ENCODE measurements around the gene CEACAM21. TPM values are rescaled to one million over a fixed set of nuclear protein-coding genes. Genes with fewer than 3 reads are reported as not detected.
"Not testable (repeated sequence)": the region's sequence is repeated elsewhere in the genome, so short reads cannot be mapped to it uniquely, and the experiment has no call there.

The CEACAM21 gene
- total RNA-seq, 1 donor from 2014 or later = 49.9 TPM

GRCh38 chr19:41582577-41583182, 6.7 kb downstream of the CEACAM21 start:
- intact Hi-C loops (cut with micrococcal nuclease) = not testable (repeated sequence)

- intact Hi-C loops (cut with micrococcal nuclease) = no loop called here
Observed at GRCh38 chr19:41584260-41584810, 8.4 kb downstream of the CEACAM21 start.

DNA sequence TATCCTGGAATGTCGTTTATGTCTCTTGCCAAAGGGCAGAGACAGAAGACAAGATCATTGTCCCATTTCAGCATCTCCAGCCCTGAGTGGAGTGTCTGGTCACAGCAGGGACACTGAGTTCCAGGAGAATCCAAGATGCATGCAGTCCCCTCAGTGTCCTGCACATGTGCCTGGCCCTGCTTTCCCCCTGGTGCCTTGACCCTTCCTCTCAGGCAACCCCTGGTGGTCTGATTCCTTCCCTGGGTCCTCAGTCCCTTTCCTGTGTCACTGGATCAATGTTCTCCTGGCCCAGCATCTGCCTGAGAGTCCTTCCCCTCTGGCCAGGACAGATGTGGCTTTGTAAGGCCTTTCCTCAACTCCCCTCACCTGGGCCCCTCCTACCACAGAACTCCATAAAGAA, 9.0 kb downstream of the CEACAM21 start:
- intact Hi-C loops (cut with micrococcal nuclease) = no loop called here

- intact Hi-C loops (cut with micrococcal nuclease) = no loop called here
Observed at GRCh38 chr19:41586064-41586463, 10.1 kb downstream of the CEACAM21 start.

DNA sequence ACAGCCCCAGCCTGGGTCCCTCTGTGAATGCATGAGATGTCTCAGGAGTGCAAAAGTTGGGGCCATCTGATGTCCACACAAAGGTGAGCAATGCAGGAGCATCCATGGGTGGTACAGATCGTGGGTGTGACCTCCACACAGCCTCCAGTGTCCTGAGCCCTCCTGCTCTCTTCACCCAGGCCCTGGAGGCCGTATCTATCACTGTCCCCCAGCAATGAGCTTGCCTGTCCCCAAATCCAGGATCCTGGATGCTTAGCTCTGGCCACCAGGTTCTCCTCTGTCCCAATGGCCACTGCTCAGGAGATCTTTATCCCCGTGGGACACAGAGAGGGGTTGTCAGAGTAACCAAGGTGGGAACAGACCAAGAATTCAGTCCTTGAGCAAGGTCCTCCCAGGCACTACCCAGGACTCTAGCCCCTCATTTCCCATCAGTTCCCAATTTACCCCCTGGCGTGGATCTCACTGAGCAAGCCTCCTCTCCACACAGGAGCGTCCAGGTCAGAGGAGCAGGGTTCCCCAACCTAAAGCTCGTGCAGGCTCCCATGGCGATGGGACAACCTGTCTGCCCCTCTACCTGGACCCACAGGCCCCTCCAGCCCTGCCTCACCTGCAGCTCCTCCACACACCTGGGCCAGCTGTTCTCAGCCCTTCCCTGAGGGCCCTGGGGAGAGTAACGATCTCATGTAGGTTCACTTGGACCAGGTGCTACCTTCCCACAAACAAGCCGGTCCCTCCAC, 11.3 kb downstream of the CEACAM21 start:
- intact Hi-C loops (cut with micrococcal nuclease) = no loop called here

GRCh38 chr19:41587838-41588210, 11.9 kb downstream of the CEACAM21 start:
- intact Hi-C loops (cut with micrococcal nuclease) = no loop called here

GRCh38 chr19:41588497-41589209, 12.7 kb downstream of the CEACAM21 start:
- intact Hi-C loops (cut with micrococcal nuclease) = no loop called here

DNA sequence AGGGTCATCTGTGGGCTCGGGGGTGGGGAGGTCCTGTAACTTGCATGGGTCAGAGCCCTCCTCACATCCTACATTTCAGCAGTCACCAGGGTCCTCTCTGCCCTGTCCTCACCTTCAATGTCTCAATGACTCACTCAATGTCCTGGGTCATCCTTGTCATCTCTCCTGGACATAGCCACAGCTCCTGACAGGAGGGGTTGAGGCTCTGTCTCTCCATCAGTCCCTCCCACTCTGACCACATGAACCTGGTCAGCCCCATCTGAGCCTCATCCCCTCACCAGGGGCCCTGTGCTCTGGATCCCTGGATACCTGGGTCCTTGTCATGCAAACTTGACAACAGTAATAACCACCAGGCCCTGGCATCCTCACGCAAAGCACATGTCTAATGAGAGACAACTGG, 13.4 kb downstream of the CEACAM21 start:
- intact Hi-C loops (cut with micrococcal nuclease) = no loop called here

- intact Hi-C loops (cut with micrococcal nuclease) = no loop called here
Observed at GRCh38 chr19:41590936-41591335, 15.0 kb downstream of the CEACAM21 start.

DNA sequence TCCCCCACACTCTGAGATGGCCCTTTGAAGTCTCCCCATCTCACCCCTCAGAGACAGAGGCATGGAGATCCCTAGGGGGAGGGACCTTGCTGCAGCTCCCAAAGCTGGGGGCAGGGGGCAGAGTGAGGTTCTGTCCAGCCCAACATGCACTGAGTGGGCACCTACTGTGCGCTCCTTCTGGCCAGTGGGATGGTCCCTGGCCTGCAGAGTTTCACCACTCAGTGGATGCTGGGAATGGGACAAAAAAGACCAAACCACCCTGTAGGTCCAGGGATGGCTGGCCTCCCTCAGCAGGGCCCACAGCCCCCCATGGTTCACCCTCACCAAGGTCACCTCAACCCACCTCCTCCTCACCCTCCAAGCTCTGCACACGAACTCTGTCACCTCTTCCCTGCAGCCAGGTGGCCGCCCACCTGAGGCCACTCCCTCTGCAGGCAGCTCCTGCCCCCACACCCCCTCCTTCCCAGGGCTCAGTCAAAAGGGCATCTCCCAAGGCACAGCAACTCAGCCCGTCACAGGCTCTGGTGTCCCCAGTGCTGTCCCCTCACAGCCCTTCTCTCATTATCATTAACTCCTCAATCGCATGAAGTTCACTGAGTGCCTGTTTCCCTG, 16.1 kb downstream of the CEACAM21 start:
- intact Hi-C loops (cut with micrococcal nuclease) = no loop called here

DNA sequence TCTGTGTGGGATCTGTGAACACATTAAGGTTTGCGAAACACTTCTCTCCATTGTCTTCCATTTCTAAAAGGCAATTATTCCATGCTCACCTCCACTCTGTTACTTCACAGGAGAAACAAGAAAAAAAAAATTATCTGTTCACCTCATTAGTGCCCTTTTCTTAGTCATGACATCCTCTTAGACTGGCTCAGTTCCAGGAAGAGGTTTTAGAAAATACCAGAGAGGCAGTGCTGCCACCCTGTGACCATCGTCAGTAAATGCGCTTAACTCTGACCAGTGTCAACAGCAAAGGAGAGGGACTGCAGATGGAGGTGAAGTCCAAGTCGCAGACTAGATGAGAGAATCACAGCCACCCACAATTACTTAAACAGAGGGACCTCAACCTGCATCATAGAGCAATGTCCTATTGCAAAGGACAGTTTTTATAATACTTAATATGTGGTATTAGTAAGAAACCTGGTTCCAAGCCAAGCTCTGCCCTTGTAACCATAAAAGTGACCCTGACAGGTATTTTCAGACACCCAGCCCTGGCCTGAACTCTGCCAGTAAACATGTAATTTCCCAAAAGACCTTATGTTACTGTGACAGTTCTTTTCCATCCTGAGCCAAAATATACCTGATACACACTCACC, 19.4 kb downstream of the CEACAM21 start:
- intact Hi-C loops (cut with micrococcal nuclease) = loop anchor here (1.0 to 2.0 kb wide), 2 partner anchors 25 to 53 kb away; no protein-coding TSS in a partner anchor

GRCh38 chr19:41595890-41596280, 19.9 kb downstream of the CEACAM21 start:
- intact Hi-C loops (cut with micrococcal nuclease) = loop anchor here (1.0 to 2.0 kb wide), 4 partner anchors 26 to 147 kb away; no protein-coding TSS in a partner anchor

GRCh38 chr19:41597600-41598041, 21.7 kb downstream of the CEACAM21 start:
- intact Hi-C loops (cut with micrococcal nuclease) = loop anchor here (2.0 kb wide), 2 partner anchors 35 to 149 kb away; no protein-coding TSS in a partner anchor

- intact Hi-C loops (cut with micrococcal nuclease) = no loop called here
Observed at GRCh38 chr19:41599175-41599966, 23.4 kb downstream of the CEACAM21 start.

GRCh38 chr19:41601771-41602170, 25.8 kb downstream of the CEACAM21 start:
- intact Hi-C loops (cut with micrococcal nuclease) = no loop called here

- intact Hi-C loops (cut with micrococcal nuclease) = no loop called here
Observed at GRCh38 chr19:41604831-41605230, 28.9 kb downstream of the CEACAM21 start.

DNA sequence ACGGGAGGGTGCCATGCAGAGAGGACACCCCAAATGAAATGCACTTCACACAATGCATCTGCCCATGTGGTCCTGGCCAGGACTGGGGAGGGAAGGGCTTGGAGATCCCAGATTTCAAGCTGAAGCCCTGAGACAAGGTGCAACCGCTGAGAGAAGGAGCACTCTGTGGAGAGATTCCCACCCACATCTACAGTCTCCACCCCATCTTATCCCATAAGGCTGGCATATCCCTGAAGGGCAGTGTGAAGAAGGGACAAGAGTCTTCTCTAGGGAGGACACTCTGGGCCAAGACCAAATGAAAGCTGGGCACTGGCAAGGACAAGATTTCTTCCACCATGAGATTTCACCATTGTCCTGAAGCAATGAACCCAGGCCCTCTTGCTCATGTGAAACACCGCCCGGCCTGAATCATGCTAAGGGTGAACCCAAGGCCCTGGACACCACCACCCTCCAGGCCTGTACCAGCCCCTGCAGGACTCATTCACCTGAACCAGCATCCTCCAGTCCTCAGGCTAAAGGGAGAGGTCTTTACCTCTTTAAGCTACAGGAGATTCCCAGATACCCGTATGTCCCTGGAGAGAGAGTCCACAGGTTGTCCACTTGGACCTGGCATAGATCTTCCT, 30.4 kb downstream of the CEACAM21 start:
- intact Hi-C loops (cut with micrococcal nuclease) = no loop called here

- intact Hi-C loops (cut with micrococcal nuclease) = no loop called here
Observed at GRCh38 chr19:41607668-41608067, 31.7 kb downstream of the CEACAM21 start.

- intact Hi-C loops (cut with micrococcal nuclease) = no loop called here
Observed at GRCh38 chr19:41610789-41611188, 34.8 kb downstream of the CEACAM21 start.

DNA sequence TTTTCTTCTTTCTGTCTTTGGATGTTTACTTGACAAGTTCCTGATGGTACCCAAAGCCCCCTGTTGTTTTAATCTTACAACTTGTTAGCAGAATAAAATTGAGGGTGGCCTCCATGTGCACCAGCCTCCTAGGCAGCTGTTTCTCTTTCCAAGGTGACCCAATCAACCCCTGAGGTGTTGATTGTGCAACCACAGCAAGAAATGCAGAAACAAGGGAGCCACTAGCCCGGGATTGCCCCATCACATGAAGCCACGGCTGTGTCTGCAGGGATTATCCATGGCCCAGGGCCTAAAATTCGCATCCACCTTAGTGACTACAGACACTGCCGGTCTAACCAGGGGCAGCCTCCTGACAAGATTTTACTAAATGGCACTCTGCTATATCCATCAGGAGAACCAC, 36.5 kb downstream of the CEACAM21 start:
- intact Hi-C loops (cut with micrococcal nuclease) = no loop called here

Measured in T-helper 2 cell treated with Interferon-gamma antibody and Interleukin-4, amounts not matched to agents 100 ng/mL and 5 ng/mL, for 36 hours (primary cell).